HepG2 (cell line): ENCODE results near the gene CRISPLD2. TPM values are rescaled to one million over a fixed set of nuclear protein-coding genes. Genes with fewer than 3 reads are reported as not detected.
A peak's percentile ranks its signal among the peaks of the same experiment; 100 is the strongest.

ENCODE experiments used
- ATAC-seq: fragments of 200-7000 bp; cut with Tn5 transposase; 3 replicates; pipeline ENCODE4 v1.9.1; 2020; ENCODE audit warnings: mild to moderate bottlenecking, moderate library complexity
- BruUV-seq: library from RNA; stranded (reverse); fragments of 400-500 nt; replicated peaks from 2 replicates; lab custom pipeline; 2021; lab: Mats Ljungman, UMichigan
- CTCF ChIA-PET: fragments of 300-600 bp; formaldehyde crosslinking; extraction: SDS; loops from one replicate; lab custom pipeline; 2021; ENCODE audit warnings: low total read pairs, inconsistent platforms, low intra/inter-chr PET ratio; lab: Yijun Ruan, JAX
- POLR2A ChIA-PET: fragments of 350-600 bp; sonication (Branson Sonifier 250); formaldehyde crosslinking; loops from one replicate; lab custom pipeline; 2020; ENCODE audit warnings: antibody characterized with exemption, inconsistent platforms; lab: Yijun Ruan, JAX
- DNase-seq: peaks from one replicate; pipeline ENCODE4 v3.0.0-alpha.2; 2015; ENCODE audit warnings: low spot score
- FAIRE-seq: peaks from 3 replicates; lab custom pipeline; 2011; peaks lifted over from hg19 to GRCh38; lab: Jason Lieb, UNC
- H2AFZ ChIP-seq: one replicate; pipeline ENCODE4 v1.6.1; 2011; ENCODE audit warnings: low read length, inconsistent platforms
- H3K27ac ChIP-seq: fragments of 300-600 bp; 3 replicates; pipeline ENCODE4 v1.8.0; 2011; ENCODE audit warnings: mixed run types, mild to moderate bottlenecking, mixed read lengths, low read length, inconsistent platforms; ENCODE audit not compliant: insufficient read depth; ENCODE audit errors: extremely low read length
- H3K27me3 ChIP-seq, 2 experiments: fragments of 200-600 bp in 1 of 2; 2 replicates in 1 of 2; 3 replicates in 1 of 2; pipeline versions ENCODE4 v1.6.0 to v1.8.0; 2011; ENCODE audit warnings: low read length in 2 of 2, mild to moderate bottlenecking in 2 of 2, moderate library complexity in 2 of 2, inconsistent platforms in 1 of 2; ENCODE audit not compliant: insufficient read depth in 2 of 2, control insufficient read depth in 1 of 2
- H3K36me3 ChIP-seq, 2 experiments: fragments of 200-600 bp in 1 of 2; replicated peaks in 1 of 2; 2 replicates in 1 of 2; 3 replicates in 1 of 2; pipeline versions ENCODE4 v1.5.1 to v1.8.0; 2011; ENCODE audit warnings: low read length in 2 of 2, inconsistent platforms in 1 of 2; ENCODE audit not compliant: insufficient read depth in 2 of 2, control insufficient read depth in 1 of 2
- H3K4me1 ChIP-seq: 2 replicates; pipeline ENCODE4 v1.5.1; 2012; ENCODE audit warnings: low read length, inconsistent platforms; ENCODE audit not compliant: insufficient read depth
- H3K4me2 ChIP-seq: 2 replicates; pipeline ENCODE4 v1.6.0; 2011; ENCODE audit warnings: low read depth, low read length, inconsistent platforms
- H3K4me3 ChIP-seq, 3 experiments: fragments of 200-600 bp in 1 of 3; sonication (generic), shearing (Covaris generic) in 1 of 3; replicated peaks in 1 of 3; 2 replicates each; pipeline ENCODE4 v1.5.1; 2011 to 2016; ENCODE audit warnings: low read length in 3 of 3, inconsistent platforms in 2 of 3, low read depth in 2 of 3, mild to moderate bottlenecking in 2 of 3, control low read depth in 1 of 3, mixed read lengths in 1 of 3; ENCODE audit not compliant: insufficient read depth in 1 of 3
- H3K79me2 ChIP-seq: one replicate; pipeline ENCODE4 v1.6.1; 2011; ENCODE audit warnings: low read length, inconsistent platforms; ENCODE audit not compliant: insufficient read depth
- H3K9ac ChIP-seq: 2 replicates; pipeline ENCODE4 v1.6.0; 2011; ENCODE audit warnings: mild to moderate bottlenecking, low read depth, low read length, inconsistent platforms; ENCODE audit not compliant: insufficient read depth
- H3K9me3 ChIP-seq: 2 replicates; pipeline ENCODE4 v1.5.1; 2012; ENCODE audit warnings: mild to moderate bottlenecking, low read length
- H4K20me1 ChIP-seq: 2 replicates; pipeline ENCODE4 v1.6.0; 2011; ENCODE audit warnings: inconsistent platforms, mild to moderate bottlenecking, low read length, moderate library complexity; ENCODE audit not compliant: insufficient read depth
- FOXJ3 ChIP-seq: sonication (generic); formaldehyde crosslinking; IDR thresholded peaks from 2 replicates; pipeline ENCODE4 v1.4.0; 2020; ENCODE audit warnings: missing genetic modification reagents, mild to moderate bottlenecking, borderline replicate concordance
- GZF1 ChIP-seq: sonication (generic); formaldehyde crosslinking; IDR thresholded peaks from 2 replicates; pipeline ENCODE4 v1.5.1; 2020; ENCODE audit warnings: mild to moderate bottlenecking, missing genetic modification reagents
- HOXA7 ChIP-seq: sonication (generic); formaldehyde crosslinking; IDR thresholded peaks from 2 replicates; pipeline ENCODE4 v1.8.1; 2022; ENCODE audit warnings: mild to moderate bottlenecking, missing genetic modification reagents, moderate library complexity
- MED1 ChIP-seq: sonication (generic); formaldehyde crosslinking; IDR thresholded peaks from 2 replicates; pipeline ENCODE4 v1.4.0; 2020; ENCODE audit warnings: missing genetic modification reagents
- SAP130 ChIP-seq: IDR thresholded peaks from 2 replicates; pipeline ENCODE4 v1.6.1; 2016; ENCODE audit warnings: low read depth
- SRY ChIP-seq: sonication (generic); formaldehyde crosslinking; IDR thresholded peaks from 2 replicates; pipeline ENCODE4 v1.8.0; 2022; ENCODE audit warnings: mild to moderate bottlenecking, missing genetic modification reagents
- XRCC5 ChIP-seq: fragments of 200-400 bp; formaldehyde crosslinking; optimal IDR thresholded peaks from 2 replicates; pipeline ENCODE3; 2017; ENCODE audit warnings: mild to moderate bottlenecking, low read length
- YY1 ChIP-seq: IDR thresholded peaks from 2 replicates; pipeline ENCODE4 v1.6.1; 2011; ENCODE audit warnings: low read length, low read depth, moderate library complexity, mild to moderate bottlenecking; ENCODE audit not compliant: insufficient read depth, insufficient replicate concordance
- ZMYM4 ChIP-seq: sonication (generic); formaldehyde crosslinking; IDR thresholded peaks from 2 replicates; pipeline ENCODE4 v1.8.1; 2023; ENCODE audit warnings: mild to moderate bottlenecking, missing genetic modification reagents
- ZNF567 ChIP-seq: sonication (generic); formaldehyde crosslinking; IDR thresholded peaks from 2 replicates; pipeline ENCODE4 v1.8.1; 2023; ENCODE audit warnings: mild to moderate bottlenecking, missing genetic modification reagents, borderline replicate concordance
- WGBS: methylation state at CpG from one replicate; pipeline ENCODE4 v1.1.6; 2017; ENCODE audit warnings: low lambda C conversion rate; 5-methylcytosine and 5-hydroxymethylcytosine counted together
- in situ Hi-C: cut with HindIII; loops from 2 replicates; pipeline ENCODE4 v1.10.0; 2017; ENCODE audit warnings: low pct_unique_long_range_greater_than_20kb; ENCODE audit not compliant: extremely low pct_ligation_motif_present
- intact Hi-C: fragments of 100-400 bp; cut with micrococcal nuclease; formaldehyde crosslinking; loops from one replicate; pipeline ENCODE4 v1.10.0; 2022; ENCODE audit not compliant: unreplicated experiment
- polyA plus RNA-seq, 8 experiments: library from polyadenylated mRNA; depleted of rRNA in 3 of 8; stranded (reverse) in 7 of 8; unstranded in 1 of 8; fragments of >200 nt; fragmentation: Illumina TruSeq in 4 of 8; extraction: Trizol in 4 of 8; gene quantifications; 2 replicates each; pipeline versions ENCODE4 v1.2.1 to v1.2.3, GENCODE V29; 2011 to 2016; ENCODE audit warnings: low read depth in 4 of 8, missing spikeins in 1 of 8, mixed read lengths in 1 of 8; ENCODE audit not compliant: insufficient read depth in 1 of 8
- total RNA-seq, 5 experiments: library from RNA; depleted of rRNA; stranded (reverse); fragments of >200 nt; fragmentation: Illumina TruSeq; extraction: Trizol; gene quantifications; 2 replicates each; pipeline ENCODE4 v1.2.3, GENCODE V29; 2016; ENCODE audit warnings: low read depth in 1 of 5
- TF ChIP-seq, protein P1 (sequence below): sonication (generic); formaldehyde crosslinking; IDR thresholded peaks from 2 replicates; pipeline ENCODE4 v1.5.0; 2020; ENCODE audit warnings: mild to moderate bottlenecking, missing genetic modification reagents
- TF ChIP-seq, protein P2 (sequence below): sonication (generic); formaldehyde crosslinking; IDR thresholded peaks from 2 replicates; pipeline ENCODE4 v1.5.1; 2020; ENCODE audit warnings: mild to moderate bottlenecking, missing genetic modification reagents
- TF ChIP-seq, protein P3 (sequence below): sonication (generic); formaldehyde crosslinking; IDR thresholded peaks from 2 replicates; pipeline ENCODE4 v1.4.0; 2020; ENCODE audit warnings: mild to moderate bottlenecking, missing genetic modification reagents
- TF ChIP-seq, protein P4 (sequence below): sonication (generic); formaldehyde crosslinking; IDR thresholded peaks from 2 replicates; pipeline ENCODE4 v1.5.0; 2020; ENCODE audit warnings: missing genetic modification reagents

CRISPLD2 gene
- total and polyA plus RNA-seq, 2 of the 13 experiments (the other 11 are each of a cell fraction or from before 2014, with no cell fraction given) = 0.04 to 0.31 TPM

DNA sequence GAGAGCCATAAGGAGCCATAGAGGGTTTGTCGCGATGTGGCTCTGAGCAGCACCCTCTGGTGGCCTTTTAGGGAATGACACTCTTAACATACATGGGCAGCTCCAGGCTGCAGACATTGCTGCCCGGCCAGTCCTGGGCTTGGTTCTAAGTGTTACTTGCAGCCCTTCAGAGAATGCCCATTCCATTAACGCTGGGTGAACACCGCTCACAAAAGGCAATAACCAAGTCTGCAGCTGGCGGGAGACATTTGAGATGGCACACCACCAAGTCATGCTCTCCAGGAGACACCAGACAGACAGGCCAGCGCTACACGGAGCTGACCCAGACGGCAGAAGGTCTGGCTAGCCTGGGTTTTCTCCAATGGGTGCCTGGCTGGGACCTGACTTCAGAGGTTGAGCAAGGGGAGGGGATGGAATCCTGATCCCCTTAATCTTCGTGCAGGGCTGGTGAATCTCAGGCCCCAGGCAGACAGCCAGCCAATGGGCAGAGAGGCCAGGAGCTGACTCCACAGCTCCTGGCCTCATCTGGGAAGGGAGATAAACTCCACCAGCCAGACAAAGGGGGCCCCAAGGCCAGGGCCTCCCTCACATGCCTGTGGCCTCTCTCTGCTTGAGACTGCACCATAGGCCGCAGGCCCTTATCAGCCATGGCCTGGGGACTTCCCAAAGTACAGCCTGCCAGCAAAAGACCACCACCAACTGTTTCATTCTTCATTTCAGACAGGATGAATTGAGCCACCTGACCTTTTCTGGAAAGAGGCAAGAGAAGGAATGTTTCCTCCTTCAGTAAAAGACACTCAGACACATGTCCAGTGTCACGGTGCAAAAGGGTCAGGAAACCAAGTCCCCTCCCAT, 132.8 kb downstream of the CRISPLD2 start:
- no peaks in the 10 kb centered on the region for H3K36me3 ChIP-seq
- H2AFZ ChIP-seq = peak overlapping the region; percentile 60
- peaks cover 59% of the 10 kb centered on the region for H3K4me1 ChIP-seq
- no peaks in the 10 kb centered on the region for H3K9me3 ChIP-seq
- intact Hi-C loops (loop anchor here (1.0 to 2.0 kb wide), 3 partner anchors 18 to 198 kb away; no protein-coding TSS in a partner anchor), in situ Hi-C loops (no loop called here)
- no TSS peak for BruUV-seq
- FAIRE-seq = peak; percentile 97
- peak; percentile 83 for DNase-seq
- WGBS = 3% methylated on average over 5 of the region's 12 CpGs
- peak; percentile 83 for ATAC-seq
- peaks cover 0 to 4% of the 10 kb centered on the region in 2 experiments; a peak in 2 of 5 replicates for H3K27me3 ChIP-seq
- peak overlapping the region; percentile 99 for H3K4me2 ChIP-seq
- H4K20me1 ChIP-seq = no peaks in the 10 kb centered on the region
- H3K79me2 ChIP-seq = no peaks in the 10 kb centered on the region
- peak overlapping the region; percentile 19; the same call in 1 of the 2 replicates for H3K9ac ChIP-seq
- H3K27ac ChIP-seq = peak overlapping the region; percentile 15
- H3K4me3 ChIP-seq = peak overlapping the region; percentile 17 to 71 (median 20)
- CTCF ChIA-PET = interaction anchor here (0.6 to 4.5 kb wide), 5 partner anchors 18 to 198 kb away, joined by 3 to 57 read pairs (median 7); no protein-coding TSS in a partner anchor
- POLR2A ChIA-PET = interaction anchor here (1.0 to 2.2 kb wide), 4 partner anchors 19 to 60 kb away, joined by 3 to 8 read pairs (median 8); no protein-coding TSS in a partner anchor
- TF ChIP-seq MED1 (CRISPR knock-in tag) = peak; percentile 37
- TF ChIP-seq, protein P1, sequence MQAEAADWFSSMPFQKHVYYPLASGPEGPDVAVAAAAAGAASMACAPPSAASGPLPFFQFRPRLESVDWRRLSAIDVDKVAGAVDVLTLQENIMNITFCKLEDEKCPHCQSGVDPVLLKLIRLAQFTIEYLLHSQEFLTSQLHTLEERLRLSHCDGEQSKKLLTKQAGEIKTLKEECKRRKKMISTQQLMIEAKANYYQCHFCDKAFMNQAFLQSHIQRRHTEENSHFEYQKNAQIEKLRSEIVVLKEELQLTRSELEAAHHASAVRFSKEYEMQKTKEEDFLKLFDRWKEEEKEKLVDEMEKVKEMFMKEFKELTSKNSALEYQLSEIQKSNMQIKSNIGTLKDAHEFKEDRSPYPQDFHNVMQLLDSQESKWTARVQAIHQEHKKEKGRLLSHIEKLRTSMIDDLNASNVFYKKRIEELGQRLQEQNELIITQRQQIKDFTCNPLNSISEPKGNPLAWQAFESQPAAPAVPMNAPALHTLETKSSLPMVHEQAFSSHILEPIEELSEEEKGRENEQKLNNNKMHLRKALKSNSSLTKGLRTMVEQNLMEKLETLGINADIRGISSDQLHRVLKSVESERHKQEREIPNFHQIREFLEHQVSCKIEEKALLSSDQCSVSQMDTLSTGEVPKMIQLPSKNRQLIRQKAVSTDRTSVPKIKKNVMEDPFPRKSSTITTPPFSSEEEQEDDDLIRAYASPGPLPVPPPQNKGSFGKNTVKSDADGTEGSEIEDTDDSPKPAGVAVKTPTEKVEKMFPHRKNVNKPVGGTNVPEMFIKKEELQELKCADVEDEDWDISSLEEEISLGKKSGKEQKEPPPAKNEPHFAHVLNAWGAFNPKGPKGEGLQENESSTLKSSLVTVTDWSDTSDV = 0 out of 2 replicates have a peak, but pooled peaks have one; percentile 34
- TF ChIP-seq FOXJ3 (CRISPR knock-in tag) = 0 out of 2 replicates have a peak, but pooled peaks have one; percentile 34
- TF ChIP-seq ZMYM4 (CRISPR knock-in tag) = peak; percentile 75
- TF ChIP-seq ZNF567 (CRISPR knock-in tag) = 0 out of 2 replicates have a peak, but pooled peaks have one; percentile 26
- TF ChIP-seq YY1 = peak; percentile 66
- TF ChIP-seq SAP130 (CRISPR knock-in tag) = peak; percentile 34
- TF ChIP-seq SRY = no peak
- peak; percentile 79 for TF ChIP-seq XRCC5
- TF ChIP-seq GZF1 = peak; percentile 95
- TF ChIP-seq, protein P2, sequence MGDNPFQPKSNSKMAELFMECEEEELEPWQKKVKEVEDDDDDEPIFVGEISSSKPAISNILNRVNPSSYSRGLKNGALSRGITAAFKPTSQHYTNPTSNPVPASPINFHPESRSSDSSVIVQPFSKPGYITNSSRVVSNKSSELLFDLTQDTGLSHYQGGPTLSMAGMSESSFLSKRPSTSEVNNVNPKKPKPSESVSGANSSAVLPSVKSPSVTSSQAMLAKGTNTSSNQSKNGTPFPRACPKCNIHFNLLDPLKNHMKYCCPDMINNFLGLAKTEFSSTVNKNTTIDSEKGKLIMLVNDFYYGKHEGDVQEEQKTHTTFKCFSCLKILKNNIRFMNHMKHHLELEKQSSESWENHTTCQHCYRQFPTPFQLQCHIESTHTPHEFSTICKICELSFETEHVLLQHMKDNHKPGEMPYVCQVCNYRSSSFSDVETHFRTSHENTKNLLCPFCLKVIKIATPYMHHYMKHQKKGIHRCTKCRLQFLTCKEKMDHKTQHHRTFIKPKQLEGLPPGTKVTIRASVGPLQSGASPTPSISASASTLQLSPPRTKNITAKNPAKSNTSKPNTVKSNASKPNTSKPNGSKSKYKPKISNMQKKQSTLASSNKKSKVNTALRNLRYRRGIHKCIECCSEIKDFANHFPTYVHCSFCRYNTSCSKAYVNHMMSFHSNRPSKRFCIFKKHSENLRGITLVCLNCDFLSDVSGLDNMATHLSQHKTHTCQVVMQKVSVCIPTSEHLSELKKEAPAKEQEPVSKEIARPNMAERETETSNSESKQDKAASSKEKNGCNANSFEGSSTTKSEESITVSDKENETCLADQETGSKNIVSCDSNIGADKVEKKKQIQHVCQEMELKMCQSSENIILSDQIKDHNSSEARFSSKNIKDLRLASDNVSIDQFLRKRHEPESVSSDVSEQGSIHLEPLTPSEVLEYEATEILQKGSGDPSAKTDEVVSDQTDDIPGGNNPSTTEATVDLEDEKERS (CRISPR knock-in tag) = 0 out of 2 replicates have a peak, but pooled peaks have one; percentile 13
- TF ChIP-seq, protein P3, sequence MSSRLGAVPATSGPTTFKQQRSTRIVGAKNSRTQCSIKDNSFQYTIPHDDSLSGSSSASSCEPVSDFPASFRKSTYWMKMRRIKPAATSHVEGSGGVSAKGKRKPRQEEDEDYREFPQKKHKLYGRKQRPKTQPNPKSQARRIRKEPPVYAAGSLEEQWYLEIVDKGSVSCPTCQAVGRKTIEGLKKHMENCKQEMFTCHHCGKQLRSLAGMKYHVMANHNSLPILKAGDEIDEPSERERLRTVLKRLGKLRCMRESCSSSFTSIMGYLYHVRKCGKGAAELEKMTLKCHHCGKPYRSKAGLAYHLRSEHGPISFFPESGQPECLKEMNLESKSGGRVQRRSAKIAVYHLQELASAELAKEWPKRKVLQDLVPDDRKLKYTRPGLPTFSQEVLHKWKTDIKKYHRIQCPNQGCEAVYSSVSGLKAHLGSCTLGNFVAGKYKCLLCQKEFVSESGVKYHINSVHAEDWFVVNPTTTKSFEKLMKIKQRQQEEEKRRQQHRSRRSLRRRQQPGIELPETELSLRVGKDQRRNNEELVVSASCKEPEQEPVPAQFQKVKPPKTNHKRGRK (CRISPR knock-in tag) = peak; percentile 32; the same call in 1 of the 2 replicates
- TF ChIP-seq, protein P4, sequence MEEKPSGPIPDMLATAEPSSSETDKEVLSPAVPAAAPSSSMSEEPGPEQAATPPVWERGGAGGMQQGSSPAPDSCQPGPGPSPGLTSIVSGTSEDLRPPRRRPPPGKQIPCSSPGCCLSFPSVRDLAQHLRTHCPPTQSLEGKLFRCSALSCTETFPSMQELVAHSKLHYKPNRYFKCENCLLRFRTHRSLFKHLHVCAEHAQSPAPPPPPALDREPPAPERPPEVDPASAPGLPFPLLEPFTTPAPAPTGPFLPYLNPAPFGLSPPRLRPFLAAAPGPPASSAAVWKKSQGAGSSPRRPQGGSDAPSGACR (CRISPR knock-in tag) = peak; percentile 13; the same call in 1 of the 2 replicates
- TF ChIP-seq HOXA7 = no peak
